Trophoblast cell (in vitro differentiated cells and primary cell): ENCODE results near the gene CRK.

Experiments used
- DNase-seq, 2 donors: peaks; one replicate each; pipeline ENCODE4 v3.0.0-alpha.2; 2016
- H2AFZ ChIP-seq: 2 replicates; pipeline ENCODE4 v1.6.1; 2013; ENCODE audit warnings: low read length, moderate library complexity, mild to moderate bottlenecking; ENCODE audit not compliant: insufficient read depth, poor library complexity
- H2AK5ac ChIP-seq: 2 replicates; pipeline ENCODE4 v1.6.1; 2013; ENCODE audit warnings: mild to moderate bottlenecking, low read length
- H2BK120ac ChIP-seq: 2 replicates; pipeline ENCODE4 v1.6.1; 2013; ENCODE audit warnings: low read length, mild to moderate bottlenecking, moderate library complexity; ENCODE audit not compliant: insufficient read depth, poor library complexity
- H2BK12ac ChIP-seq: 2 replicates; pipeline ENCODE4 v1.6.1; 2013; ENCODE audit warnings: mild to moderate bottlenecking, low read length, moderate library complexity
- H2BK5ac ChIP-seq: 2 replicates; pipeline ENCODE4 v1.6.1; 2013; ENCODE audit warnings: low read length, low read depth, moderate library complexity, mild to moderate bottlenecking; ENCODE audit not compliant: poor library complexity
- H3K14ac ChIP-seq: 2 replicates; pipeline ENCODE4 v1.6.1; 2013; ENCODE audit warnings: mild to moderate bottlenecking, low read length
- H3K18ac ChIP-seq: 2 replicates; pipeline ENCODE4 v1.6.1; 2013; ENCODE audit warnings: mild to moderate bottlenecking, low read length
- H3K23ac ChIP-seq: 2 replicates; pipeline ENCODE4 v1.6.1; 2013; ENCODE audit warnings: low read length
- H3K27ac ChIP-seq: 2 replicates; pipeline ENCODE4 v1.5.1; 2013; ENCODE audit warnings: low read depth, mild to moderate bottlenecking, inconsistent platforms, low read length, moderate library complexity
- H3K27me3 ChIP-seq: 2 replicates; pipeline ENCODE4 v1.6.1; 2013; ENCODE audit warnings: inconsistent platforms, mild to moderate bottlenecking, low read length, moderate library complexity; ENCODE audit not compliant: insufficient read depth
- H3K36me3 ChIP-seq, 2 experiments: 1 replicate in 1 of 2; 2 replicates in 1 of 2; pipeline ENCODE4 v1.6.1; 2013; ENCODE audit warnings: low read length in 2 of 2, mild to moderate bottlenecking in 2 of 2, moderate library complexity in 1 of 2; ENCODE audit not compliant: insufficient read depth in 2 of 2, control insufficient read depth in 1 of 2
- H3K4ac ChIP-seq: 2 replicates; pipeline ENCODE4 v1.6.1; 2013; ENCODE audit warnings: low read depth, mild to moderate bottlenecking, low read length, moderate library complexity
- H3K4me1 ChIP-seq, 2 experiments: 1 replicate in 1 of 2; 2 replicates in 1 of 2; pipeline ENCODE4 v1.6.1; 2013; ENCODE audit warnings: low read length in 2 of 2, mild to moderate bottlenecking in 2 of 2, moderate library complexity in 1 of 2; ENCODE audit not compliant: insufficient read depth in 2 of 2, control insufficient read depth in 1 of 2
- H3K4me2 ChIP-seq: 2 replicates; pipeline ENCODE4 v1.6.1; 2013; ENCODE audit warnings: inconsistent platforms, mild to moderate bottlenecking, low read length, moderate library complexity
- H3K4me3 ChIP-seq: 2 replicates; pipeline ENCODE4 v1.5.1; 2013; ENCODE audit warnings: mild to moderate bottlenecking, low read depth, low read length, inconsistent platforms
- H3K79me1 ChIP-seq: one replicate; pipeline ENCODE4 v1.6.1; 2013; ENCODE audit warnings: low read length
- H3K79me2 ChIP-seq: 2 replicates; pipeline ENCODE4 v1.6.1; 2013; ENCODE audit warnings: low read length, mild to moderate bottlenecking; ENCODE audit not compliant: control insufficient read depth, insufficient read depth, poor library complexity
- H3K9ac ChIP-seq: 2 replicates; pipeline ENCODE4 v1.6.1; 2013; ENCODE audit warnings: mild to moderate bottlenecking, low read length
- H3K9me3 ChIP-seq: 2 replicates; pipeline ENCODE4 v1.6.1; 2013; ENCODE audit warnings: low read depth, mild to moderate bottlenecking, control low read depth, inconsistent platforms, low read length; ENCODE audit not compliant: insufficient read depth
- H4K12ac ChIP-seq: 2 replicates; pipeline ENCODE4 v1.6.1; 2013; ENCODE audit warnings: low read depth, mild to moderate bottlenecking, low read length, moderate library complexity
- H4K8ac ChIP-seq: 2 replicates; pipeline ENCODE4 v1.6.1; 2013; ENCODE audit warnings: low read depth, mild to moderate bottlenecking, low read length, moderate library complexity
- H4K91ac ChIP-seq: one replicate; pipeline ENCODE4 v1.6.1; 2013; ENCODE audit warnings: low read depth, mild to moderate bottlenecking, low read length, moderate library complexity
- WGBS: extraction: QIAGEN DNeasy Blood & Tissue Kit; methylation state at CpG from one replicate; pipeline ENCODE4 v1.1.7; 2013; ENCODE audit warnings: missing lambda C conversion rate; ENCODE audit not compliant: insufficient read length, insufficient coverage; ENCODE audit errors: extremely low coverage; 5-methylcytosine and 5-hydroxymethylcytosine counted together

CRK gene

DNA sequence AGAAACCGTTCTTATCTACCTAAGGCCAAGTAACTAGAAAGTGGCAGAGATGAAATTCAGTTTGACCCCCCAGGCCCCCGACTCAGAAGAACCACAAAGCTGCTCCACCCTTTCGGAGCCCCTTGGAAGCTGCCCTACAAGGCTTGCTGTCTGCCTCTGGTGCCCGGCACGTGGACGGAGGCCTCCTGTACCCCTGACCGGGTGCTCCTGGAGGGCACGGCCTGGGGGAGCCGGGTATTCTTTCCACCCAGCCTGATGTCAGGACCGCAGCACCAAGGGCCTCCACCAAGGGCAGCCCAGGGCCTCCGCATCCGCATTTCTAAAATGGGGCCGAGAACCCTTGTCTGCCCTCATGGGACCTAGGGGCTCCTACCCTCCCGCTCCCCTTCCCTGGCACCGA lies 15.5 kb upstream of the CRK start:
- Histone ChIP-seq H3K18ac (no peak overlapping the region), H3K9me3 (peaks cover 3% of the 10 kb centered on the region), H3K4ac (no peak overlapping the region), H3K9ac (no peak overlapping the region), H2AK5ac (no peak overlapping the region), H4K8ac (no peak overlapping the region), H3K4me2 (no peak overlapping the region), H3K79me1 (no peaks in the 10 kb centered on the region), H3K27ac (no peak overlapping the region), H2BK120ac (no peak overlapping the region), H3K27me3 (no peaks in the 10 kb centered on the region), H2BK5ac (no peak overlapping the region), H2BK12ac (no peak overlapping the region), H3K14ac (no peak overlapping the region), H3K79me2 (no peaks in the 10 kb centered on the region), H3K36me3 (peaks cover 90 to 93% of the 10 kb centered on the region in 2 experiments), H2AFZ (no peak overlapping the region), H4K91ac (no peak overlapping the region), H3K23ac (no peak overlapping the region), H3K4me1 (peaks cover 4 to 6% of the 10 kb centered on the region in 2 experiments), H4K12ac (no peak overlapping the region), H3K4me3 (no peak overlapping the region)
- WGBS: no CpG with 5 or more reads among the region's 15 CpGs
- no peak for DNase-seq

DNA sequence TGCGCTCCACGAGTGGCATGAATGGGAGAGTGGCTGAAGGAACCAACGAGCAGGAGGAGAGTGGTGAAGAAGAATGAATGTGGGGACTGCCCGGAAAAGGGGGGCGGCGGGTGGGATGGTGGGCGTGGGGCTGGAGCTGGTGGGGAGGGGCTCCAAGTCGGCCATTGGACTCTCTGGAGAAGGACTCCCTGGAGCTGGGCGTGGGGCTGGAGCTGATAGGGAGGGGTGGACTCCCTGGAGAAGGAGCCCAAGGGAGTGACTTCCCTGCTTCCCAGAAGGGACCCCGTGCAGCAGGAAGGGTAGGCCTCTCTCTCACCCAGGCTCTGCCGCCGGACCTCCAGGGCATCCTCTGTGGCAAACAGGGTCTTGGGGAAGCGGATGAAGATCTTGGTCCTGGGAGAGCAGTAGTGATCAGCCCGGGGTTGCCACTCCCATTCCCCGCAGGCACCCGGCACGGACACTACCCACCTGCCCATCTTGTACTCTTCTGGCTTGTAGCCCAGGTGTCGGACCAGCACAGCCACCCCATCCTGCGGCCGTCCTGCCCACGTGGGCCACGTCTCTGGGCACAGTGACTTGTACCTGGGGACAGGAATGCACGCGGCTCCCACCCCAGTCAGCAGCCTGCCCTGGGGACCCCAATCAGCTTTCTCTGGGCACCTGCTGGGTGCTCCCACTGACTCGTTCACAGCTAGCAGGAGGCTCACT lies 14.9 kb upstream of the CRK start:
- no peak overlapping the region for H2BK12ac ChIP-seq
- no peak overlapping the region for H4K91ac ChIP-seq
- no peak overlapping the region for H2BK120ac ChIP-seq
- no peak for DNase-seq
- whole genome bisulfite sequencing: no CpG with 5 or more reads among the region's 25 CpGs
- no peak overlapping the region for H4K12ac ChIP-seq
- no peak overlapping the region for H2AK5ac ChIP-seq
- H3K4me2 ChIP-seq: no peak overlapping the region
- no peaks in the 10 kb centered on the region for H3K79me2 ChIP-seq
- H3K4me3 ChIP-seq: no peak overlapping the region
- peaks cover 3% of the 10 kb centered on the region for H3K9me3 ChIP-seq
- H3K4ac ChIP-seq: no peak overlapping the region
- H4K8ac ChIP-seq: no peak overlapping the region
- H2AFZ ChIP-seq: no peak overlapping the region
- no peak overlapping the region for H3K18ac ChIP-seq
- no peak overlapping the region for H3K23ac ChIP-seq
- H3K9ac ChIP-seq: no peak overlapping the region
- no peak overlapping the region for H2BK5ac ChIP-seq
- H3K4me1 ChIP-seq: peaks cover 4 to 6% of the 10 kb centered on the region in 2 experiments
- peaks cover 88 to 93% of the 10 kb centered on the region in 2 experiments for H3K36me3 ChIP-seq
- H3K14ac ChIP-seq: no peak overlapping the region
- H3K27me3 ChIP-seq: no peaks in the 10 kb centered on the region
- H3K79me1 ChIP-seq: no peaks in the 10 kb centered on the region
- no peak overlapping the region for H3K27ac ChIP-seq

DNA sequence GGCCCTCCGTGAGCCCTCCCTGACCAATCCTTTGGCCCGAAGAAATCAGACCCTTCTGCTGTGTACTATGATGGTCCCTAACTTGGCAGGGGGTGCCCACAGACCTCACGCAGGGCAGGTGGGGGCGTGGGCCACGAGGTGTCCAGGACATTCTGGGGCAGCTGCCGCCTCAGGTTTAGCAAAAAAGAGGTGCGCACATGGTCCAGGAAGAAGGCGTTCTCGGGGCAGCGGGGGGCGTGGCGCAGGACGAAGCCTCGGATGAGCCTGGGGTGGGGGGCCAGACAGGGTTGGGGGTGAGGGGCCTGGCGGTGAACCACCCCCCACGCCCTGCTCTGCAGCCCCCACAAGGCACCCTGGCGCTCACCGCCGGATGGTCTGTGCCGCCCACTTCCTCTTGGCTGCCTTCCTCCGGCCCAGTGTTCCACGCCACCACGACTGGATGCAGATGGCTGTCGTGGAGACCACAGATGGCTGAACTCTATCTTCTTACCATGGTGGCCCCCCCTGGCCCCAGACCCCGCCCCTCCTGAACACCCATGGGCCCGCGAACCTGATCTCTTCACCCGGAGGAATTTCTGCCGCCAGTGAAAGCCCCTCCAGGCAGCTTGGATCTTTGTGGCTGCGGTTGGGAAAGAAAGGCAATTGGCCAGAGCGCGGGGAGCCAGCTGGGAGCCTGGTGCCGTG lies 14.2 kb upstream of the CRK start:
- Histone ChIP-seq H4K12ac (no peak overlapping the region), H2AK5ac (no peak overlapping the region), H3K9me3 (peaks cover 3% of the 10 kb centered on the region), H3K27ac (no peak overlapping the region), H3K27me3 (no peaks in the 10 kb centered on the region), H3K36me3 (peaks cover 88 to 93% of the 10 kb centered on the region in 2 experiments), H3K18ac (no peak overlapping the region), H4K91ac (no peak overlapping the region), H3K4me2 (no peak overlapping the region), H2BK120ac (no peak overlapping the region), H3K14ac (no peak overlapping the region), H2AFZ (no peak overlapping the region), H4K8ac (no peak overlapping the region), H3K4me1 (peaks cover 4 to 6% of the 10 kb centered on the region in 2 experiments), H3K79me2 (no peaks in the 10 kb centered on the region), H3K4me3 (no peak overlapping the region), H3K9ac (no peak overlapping the region), H3K79me1 (no peaks in the 10 kb centered on the region), H3K23ac (no peak overlapping the region), H2BK12ac (no peak overlapping the region), H3K4ac (no peak overlapping the region), H2BK5ac (no peak overlapping the region)
- no peak for DNase-seq
- WGBS: no CpG with 5 or more reads among the region's 33 CpGs

DNA sequence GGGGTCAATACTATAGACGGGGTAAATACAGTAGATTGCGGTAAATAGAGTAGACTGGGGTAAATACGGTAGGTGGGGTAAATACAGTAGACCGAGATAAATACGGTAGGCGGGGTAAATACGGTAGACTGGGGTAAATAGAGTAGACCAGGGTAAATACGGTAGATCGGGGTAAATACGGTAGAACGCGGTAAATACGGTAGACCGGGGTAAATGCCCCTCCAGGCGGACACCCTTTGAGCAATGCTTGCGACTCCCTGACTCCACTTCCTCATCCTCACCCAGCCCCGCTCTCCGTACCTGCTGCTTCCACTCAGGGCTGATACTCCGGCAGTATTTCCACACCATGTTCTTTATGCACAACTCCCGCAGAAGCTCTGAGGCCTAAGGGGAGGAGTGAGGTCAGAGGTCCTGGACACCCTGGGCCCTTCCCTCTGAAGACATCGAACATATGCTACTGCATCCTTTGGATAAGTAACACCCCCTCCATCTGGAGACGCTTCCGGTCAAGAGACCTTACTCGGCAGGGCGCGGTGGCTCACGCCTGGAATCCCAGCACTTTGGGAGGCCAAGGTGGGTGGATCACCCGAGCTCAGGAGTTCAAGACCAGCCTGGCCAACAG lies 13.3 kb upstream of the CRK start:
- Histone ChIP-seq H3K4me2 (no peak overlapping the region), H3K4me3 (no peak overlapping the region), H4K8ac (no peak overlapping the region), H4K12ac (no peak overlapping the region), H3K4me1 (peaks cover 4 to 6% of the 10 kb centered on the region in 2 experiments), H2AFZ (no peak overlapping the region), H3K4ac (no peak overlapping the region), H3K27ac (no peak overlapping the region), H3K9me3 (peaks cover 3% of the 10 kb centered on the region), H3K23ac (no peak overlapping the region), H3K79me2 (no peaks in the 10 kb centered on the region), H2BK12ac (no peak overlapping the region), H2BK120ac (no peak overlapping the region), H3K18ac (no peak overlapping the region), H3K36me3 (peaks cover 86 to 93% of the 10 kb centered on the region in 2 experiments), H3K14ac (no peak overlapping the region), H2AK5ac (no peak overlapping the region), H3K27me3 (no peaks in the 10 kb centered on the region), H3K9ac (no peak overlapping the region), H2BK5ac (no peak overlapping the region), H4K91ac (no peak overlapping the region), H3K79me1 (no peaks in the 10 kb centered on the region)
- peak in 1 of 2 donors; percentile 42 for DNase-seq
- 100% methylated on average over 13 of the region's 28 CpGs for WGBS
